Right lobe of liver (tissue), 4 donors: ENCODE results near the gene SYNJ2.

Experiments
- CTCF ChIP-seq, 4 donors: fragments of 200-600 bp in 3 of 4; fragments of 450-650 bp in 1 of 4; IDR thresholded peaks; one replicate each; pipeline versions ENCODE4 v1.5.1 to v1.8.0; 2016 to 2022; ENCODE audit warnings: antibody characterized with exemption in 4 of 4, mild to moderate bottlenecking in 2 of 4
- POLR2A ChIP-seq: fragments of 450-650 bp; IDR thresholded peaks from one replicate; pipeline ENCODE4 v1.6.1; 2017; ENCODE audit warnings: antibody characterized with exemption, mild to moderate bottlenecking
- donor health status: DM: no; HTN: no; CAD: no.
- donor health status: DM: no; HTN: no; CAD: no.
- donor health status: DM: no; HTN: yes; CAD: no.

- no peak for TF ChIP-seq CTCF (IDR thresholded peaks at IDR 0.05)
- TF ChIP-seq POLR2A: no peak
Measured at GRCh38 chr6:158047563-158048323, 66.1 kb downstream of the SYNJ2 start.
